GM19463 (cell line): ENCODE results near the gene RWDD1.
A peak's percentile ranks its signal among the peaks of the same experiment; 100 is the strongest.

Source experiments
- ATAC-seq: cut with Tn5 transposase; IDR thresholded peaks from one replicate; pipeline ENCODE4 v1.9.1; 2021; ENCODE audit warnings: mild to moderate bottlenecking, moderate library complexity; ENCODE audit not compliant: unreplicated experiment

The RWDD1 gene

GRCh38 chr6:116570856-116571682 lies at the start of gene RWDD1:
TSS of gene RWDD1 (plus strand) at chr6:116571504. CDS start at chr6:116571583, 79 bp downstream.
- ATAC-seq, result peak; percentile 89

GRCh38 chr6:116522896-116523295 lies 48.4 kb upstream of the RWDD1 start:
- ATAC-seq, result no peak

- ATAC-seq, result no peak
These were observed 47.1 kb upstream of the RWDD1 start for GRCh38 chr6:116524236-116524635.

- no peak for ATAC-seq
These were observed 43.2 kb upstream of the RWDD1 start for GRCh38 chr6:116528133-116528532.

GRCh38 chr6:116528780-116529179 lies 42.5 kb upstream of the RWDD1 start:
- no peak for ATAC-seq

- no peak for ATAC-seq
These were observed 41.6 kb upstream of the RWDD1 start for GRCh38 chr6:116529466-116530290.

GRCh38 chr6:116530436-116530835 lies 40.9 kb upstream of the RWDD1 start:
- ATAC-seq, result no peak

- peak; percentile 70 for ATAC-seq
These were observed 39.4 kb upstream of the RWDD1 start for GRCh38 chr6:116531675-116532570.

GRCh38 chr6:116533233-116533957 lies 37.9 kb upstream of the RWDD1 start:
- ATAC-seq, result no peak

GRCh38 chr6:116535109-116535508 lies 36.2 kb upstream of the RWDD1 start:
- ATAC-seq, result no peak

- no peak for ATAC-seq
These were observed 35.1 kb upstream of the RWDD1 start for GRCh38 chr6:116536216-116536621.

- ATAC-seq, result no peak
These were observed 28.9 kb upstream of the RWDD1 start for GRCh38 chr6:116542426-116542825.

- no peak for ATAC-seq
These were observed 28.2 kb upstream of the RWDD1 start for GRCh38 chr6:116543149-116543548.

GRCh38 chr6:116545651-116546050 lies 25.7 kb upstream of the RWDD1 start, which contains the start of gene TRAPPC3L:
TSS of gene TRAPPC3L (minus strand) at chr6:116545684. CDS start at chr6:116545514, 170 bp downstream.
- no peak for ATAC-seq

GRCh38 chr6:116547358-116547757 lies 23.9 kb upstream of the RWDD1 start:
- no peak for ATAC-seq

GRCh38 chr6:116550796-116551195 lies 20.5 kb upstream of the RWDD1 start:
- no peak for ATAC-seq

- no peak for ATAC-seq
These were observed 17.9 kb upstream of the RWDD1 start, which contains the start of gene CALHM4 for GRCh38 chr6:116553451-116553850. TSS of gene CALHM4 (plus strand) at chr6:116553751. CDS start at chr6:116553794, 43 bp downstream.

- ATAC-seq, result no peak
These were observed 15.2 kb upstream of the RWDD1 start for GRCh38 chr6:116556065-116556464.

- no peak for ATAC-seq
These were observed 14.4 kb upstream of the RWDD1 start for GRCh38 chr6:116556814-116557415.

GRCh38 chr6:116557893-116558292 lies 13.4 kb upstream of the RWDD1 start:
- no peak for ATAC-seq
